GM23338 (cell line): ENCODE data around the gene SYT13. TPM values are rescaled to one million over a fixed set of nuclear protein-coding genes. Genes with fewer than 3 reads are reported as not detected.

ENCODE experiments used
- ATAC-seq: fragments of 200-7000 bp; cut with Tn5 transposase; 3 replicates; pipeline ENCODE4 v1.9.1; 2020
- DNase-seq: peaks from one replicate; pipeline ENCODE4 v3.0.0-alpha.2; 2015; ENCODE audit warnings: low spot score
- H2AFZ ChIP-seq: fragments of 200-600 bp; sonication (generic); 2 replicates; pipeline ENCODE4 v1.8.0; 2016; ENCODE audit warnings: antibody characterized with exemption, mild to moderate bottlenecking, moderate library complexity
- H3F3A ChIP-seq: fragments of 200-600 bp; sonication (generic); replicated peaks from 2 replicates; pipeline ENCODE4 v1.8.0; 2017; ENCODE audit warnings: antibody characterized with exemption, mixed run types, low read depth
- H3K27ac ChIP-seq: fragments of 200-600 bp; sonication (generic); 2 replicates; pipeline ENCODE4 v1.6.1; 2016; ENCODE audit warnings: low read depth
- H3K27me3 ChIP-seq: fragments of 200-600 bp; sonication (generic); 2 replicates; pipeline ENCODE4 v1.8.0; 2016; ENCODE audit warnings: mild to moderate bottlenecking, mixed run types, moderate library complexity; ENCODE audit not compliant: insufficient read depth
- H3K36me3 ChIP-seq: fragments of 200-600 bp; sonication (generic); 2 replicates; pipeline ENCODE4 v1.8.0; 2016; ENCODE audit warnings: mild to moderate bottlenecking; ENCODE audit not compliant: insufficient read depth
- H3K4me1 ChIP-seq: fragments of 200-600 bp; sonication (generic); 2 replicates; pipeline ENCODE4 v1.8.0; 2016; ENCODE audit warnings: mild to moderate bottlenecking, moderate library complexity; ENCODE audit not compliant: insufficient read depth
- H3K4me2 ChIP-seq: fragments of 200-600 bp; sonication (generic); 2 replicates; pipeline ENCODE4 v1.7.1; 2017; ENCODE audit warnings: mixed run types
- H3K4me3 ChIP-seq: fragments of 200-600 bp; sonication (generic); 2 replicates; pipeline ENCODE4 v1.6.1; 2016; ENCODE audit warnings: mixed run types
- H3K79me2 ChIP-seq: fragments of 200-600 bp; sonication (generic); replicated peaks from 2 replicates; pipeline ENCODE4 v1.8.0; 2017; ENCODE audit warnings: mild to moderate bottlenecking; ENCODE audit not compliant: insufficient read depth
- H3K9me2 ChIP-seq: fragments of 200-600 bp; sonication (generic); 2 replicates; pipeline ENCODE4 v1.8.0; 2017; ENCODE audit not compliant: insufficient read depth
- H4K20me1 ChIP-seq: fragments of 200-600 bp; sonication (generic); replicated peaks from 2 replicates; pipeline ENCODE4 v1.8.0; 2017; ENCODE audit warnings: mild to moderate bottlenecking; ENCODE audit not compliant: insufficient read depth
- H3K27ac Mint-ChIP-seq: 2 replicates; pipeline ENCODE4 v1.8.0; 2020; ENCODE audit warnings: inconsistent platforms, mild to moderate bottlenecking, moderate library complexity, mixed read lengths
- H3K27me3 Mint-ChIP-seq: 3 replicates; pipeline ENCODE4 v1.8.0; 2022; ENCODE audit warnings: low read depth, mild to moderate bottlenecking, moderate library complexity, mixed read lengths, inconsistent platforms; ENCODE audit not compliant: insufficient read depth, poor library complexity
- H3K36me3 Mint-ChIP-seq: 3 replicates; pipeline ENCODE4 v1.8.0; 2021; ENCODE audit warnings: low read depth, mild to moderate bottlenecking, inconsistent platforms, moderate library complexity, mixed read lengths
- H3K4me1 Mint-ChIP-seq: 3 replicates; pipeline ENCODE4 v1.8.0; 2020; ENCODE audit warnings: mild to moderate bottlenecking, inconsistent platforms, mixed read lengths
- H3K4me3 Mint-ChIP-seq: 3 replicates; pipeline ENCODE4 v1.8.0; 2021; ENCODE audit warnings: moderate library complexity, mild to moderate bottlenecking, inconsistent platforms, mixed read lengths
- H3K9me3 Mint-ChIP-seq: 3 replicates; pipeline ENCODE4 v1.8.0; 2020; ENCODE audit warnings: moderate library complexity, mild to moderate bottlenecking, inconsistent platforms, mixed read lengths
- ETS1 ChIP-seq: IDR thresholded peaks from 2 replicates; pipeline ENCODE4 v1.6.1; 2016; ENCODE audit warnings: antibody characterized with exemption
- EZH2phosphoT487 ChIP-seq: fragments of 200-600 bp; sonication (generic); IDR thresholded peaks from one replicate; pipeline ENCODE4 v1.8.1; 2018; ENCODE audit warnings: antibody characterized with exemption; ENCODE audit not compliant: unreplicated experiment
- JUNB ChIP-seq: IDR thresholded peaks from one replicate; pipeline ENCODE4 v1.6.1; 2016; ENCODE audit warnings: antibody characterized with exemption; ENCODE audit not compliant: unreplicated experiment
- STAT1 ChIP-seq: IDR thresholded peaks from one replicate; pipeline ENCODE4 v1.6.1; 2016; ENCODE audit warnings: antibody characterized with exemption; ENCODE audit not compliant: unreplicated experiment
- ZNF114 ChIP-seq: fragments of 250-450 bp; sonication (Bioruptor Pico); IDR thresholded peaks from 2 replicates; pipeline ENCODE4 v1.5.0; 2020; ENCODE audit warnings: mild to moderate bottlenecking, moderate library complexity
- ZNF331 ChIP-seq: fragments of 250-450 bp; sonication (Bioruptor Pico); IDR thresholded peaks from 2 replicates; pipeline ENCODE4 v1.5.0; 2020; ENCODE audit warnings: low read depth, mild to moderate bottlenecking, moderate library complexity
- polyA plus RNA-seq: library from polyadenylated mRNA; unstranded; fragments of >200 nt; fragmentation: Nextera tagmentation; extraction: Ambion mirVana; gene quantifications from 2 replicates; pipeline ENCODE4 v1.2.1, GENCODE V29; 2016
- total RNA-seq: library from RNA; depleted of rRNA; stranded (reverse); fragments of >200 nt; shearing (Covaris generic); gene quantifications from 2 replicates; pipeline ENCODE4 v1.2.3, GENCODE V29; 2014
- TF ChIP-seq, protein P1 (sequence below), 2 experiments: fragments of 200-600 bp in 1 of 2; sonication (generic) in 1 of 2; conservative IDR thresholded peaks; 2 replicates each; pipeline versions ENCODE4 v1.5.1 to v1.6.1; 2016 to 2017; ENCODE audit warnings: antibody characterized with exemption in 2 of 2, low read depth in 2 of 2, mild to moderate bottlenecking in 2 of 2, moderate library complexity in 1 of 2
- TF ChIP-seq, protein P2 (sequence below): fragments of 250-450 bp; sonication (Bioruptor Pico); IDR thresholded peaks from 2 replicates; pipeline ENCODE4 v1.5.0; 2020; ENCODE audit warnings: mild to moderate bottlenecking, moderate library complexity

The SYT13 gene
- total and polyA plus RNA-seq, 2 experiments from 2014 or later = 3.4 to 16.3 TPM

DNA sequence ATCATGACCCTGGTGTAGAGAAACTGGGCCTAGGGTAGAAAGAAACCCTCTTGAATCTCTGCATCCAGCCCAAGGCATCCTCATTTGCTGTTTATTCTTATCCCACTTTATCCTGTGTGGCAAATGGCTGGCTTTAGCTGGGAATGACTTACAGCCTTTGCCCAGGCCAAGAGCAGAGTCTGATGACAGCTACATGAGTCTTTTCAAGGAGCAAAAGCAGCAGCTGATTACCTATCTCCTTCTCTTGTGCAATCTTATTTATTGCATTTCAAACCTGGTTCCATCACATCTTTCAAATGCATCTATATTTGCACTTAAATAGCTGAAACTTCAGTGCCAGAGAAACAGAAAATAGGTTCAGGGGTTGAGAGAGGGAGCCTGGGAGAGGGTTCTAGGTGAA lies 26.1 kb downstream of the SYT13 start (continued):
- TF ChIP-seq EZH2phosphoT487 (no peak), ETS1 (no peak), ZNF331 (CRISPR knock-in tag) (no peak), ZNF114 (CRISPR knock-in tag) (no peak)

- Mint-ChIP-seq H3K27me3 (peaks cover 3% of the 10 kb centered on the region), H3K4me3 (no peak overlapping the region), H3K36me3 (no peaks in the 10 kb centered on the region), H3K4me1 (peaks cover 14% of the 10 kb centered on the region; the same call in 2 of the 3 replicates), H3K9me3 (no peaks in the 10 kb centered on the region), H3K27ac (no peak overlapping the region)
- DNase-seq (no peak), ATAC-seq (no peak)
- Histone ChIP-seq H3K4me3 (no peak overlapping the region), H3K9me2 (0 out of 2 replicates have a peak, but pooled peaks cover 4% of the 10 kb centered on the region), H3K4me1 (peaks cover 25% of the 10 kb centered on the region), H3K27ac (no peak overlapping the region), H3K4me2 (no peak overlapping the region), H3K79me2 (no peaks in the 10 kb centered on the region), H3K36me3 (no peaks in the 10 kb centered on the region; the same call in 1 of the 2 replicates), H4K20me1 (no peaks in the 10 kb centered on the region), H3K27me3 (no peaks in the 10 kb centered on the region), H2AFZ (no peak overlapping the region), H3F3A (no peaks in the 10 kb centered on the region)
- TF ChIP-seq, protein P1, sequence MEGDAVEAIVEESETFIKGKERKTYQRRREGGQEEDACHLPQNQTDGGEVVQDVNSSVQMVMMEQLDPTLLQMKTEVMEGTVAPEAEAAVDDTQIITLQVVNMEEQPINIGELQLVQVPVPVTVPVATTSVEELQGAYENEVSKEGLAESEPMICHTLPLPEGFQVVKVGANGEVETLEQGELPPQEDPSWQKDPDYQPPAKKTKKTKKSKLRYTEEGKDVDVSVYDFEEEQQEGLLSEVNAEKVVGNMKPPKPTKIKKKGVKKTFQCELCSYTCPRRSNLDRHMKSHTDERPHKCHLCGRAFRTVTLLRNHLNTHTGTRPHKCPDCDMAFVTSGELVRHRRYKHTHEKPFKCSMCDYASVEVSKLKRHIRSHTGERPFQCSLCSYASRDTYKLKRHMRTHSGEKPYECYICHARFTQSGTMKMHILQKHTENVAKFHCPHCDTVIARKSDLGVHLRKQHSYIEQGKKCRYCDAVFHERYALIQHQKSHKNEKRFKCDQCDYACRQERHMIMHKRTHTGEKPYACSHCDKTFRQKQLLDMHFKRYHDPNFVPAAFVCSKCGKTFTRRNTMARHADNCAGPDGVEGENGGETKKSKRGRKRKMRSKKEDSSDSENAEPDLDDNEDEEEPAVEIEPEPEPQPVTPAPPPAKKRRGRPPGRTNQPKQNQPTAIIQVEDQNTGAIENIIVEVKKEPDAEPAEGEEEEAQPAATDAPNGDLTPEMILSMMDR (conservative IDR thresholded peaks at IDR 0.05; ENCODE audit: low read depth in 2 of 2) = no peak
These were observed 26.5 kb downstream of the SYT13 start for GRCh38 chr11:45259592-45259991.

GRCh38 chr11:45258982-45259530 lies 27.1 kb downstream of the SYT13 start:
- ATAC-seq = no peak; the same call in 1 of the 3 replicates
- Histone ChIP-seq H3K4me2 (no peak overlapping the region), H3K9me2 (0 out of 2 replicates have a peak, but pooled peaks cover 4% of the 10 kb centered on the region), H3K36me3 (no peaks in the 10 kb centered on the region; the same call in 1 of the 2 replicates), H3K4me1 (peaks cover 25% of the 10 kb centered on the region), H3F3A (no peaks in the 10 kb centered on the region), H4K20me1 (no peaks in the 10 kb centered on the region), H3K27me3 (no peaks in the 10 kb centered on the region), H2AFZ (no peak overlapping the region), H3K79me2 (no peaks in the 10 kb centered on the region), H3K4me3 (no peak overlapping the region), H3K27ac (no peak overlapping the region)
- Mint-ChIP-seq H3K4me3 (no peak overlapping the region), H3K27me3 (peaks cover 6% of the 10 kb centered on the region), H3K27ac (no peak overlapping the region), H3K9me3 (no peaks in the 10 kb centered on the region), H3K36me3 (no peaks in the 10 kb centered on the region), H3K4me1 (peaks cover 14% of the 10 kb centered on the region; the same call in 2 of the 3 replicates)
- no peak for DNase-seq
- TF ChIP-seq JUNB = no peak
- TF ChIP-seq STAT1 = no peak
- TF ChIP-seq ETS1 = no peak
- TF ChIP-seq, protein P2, sequence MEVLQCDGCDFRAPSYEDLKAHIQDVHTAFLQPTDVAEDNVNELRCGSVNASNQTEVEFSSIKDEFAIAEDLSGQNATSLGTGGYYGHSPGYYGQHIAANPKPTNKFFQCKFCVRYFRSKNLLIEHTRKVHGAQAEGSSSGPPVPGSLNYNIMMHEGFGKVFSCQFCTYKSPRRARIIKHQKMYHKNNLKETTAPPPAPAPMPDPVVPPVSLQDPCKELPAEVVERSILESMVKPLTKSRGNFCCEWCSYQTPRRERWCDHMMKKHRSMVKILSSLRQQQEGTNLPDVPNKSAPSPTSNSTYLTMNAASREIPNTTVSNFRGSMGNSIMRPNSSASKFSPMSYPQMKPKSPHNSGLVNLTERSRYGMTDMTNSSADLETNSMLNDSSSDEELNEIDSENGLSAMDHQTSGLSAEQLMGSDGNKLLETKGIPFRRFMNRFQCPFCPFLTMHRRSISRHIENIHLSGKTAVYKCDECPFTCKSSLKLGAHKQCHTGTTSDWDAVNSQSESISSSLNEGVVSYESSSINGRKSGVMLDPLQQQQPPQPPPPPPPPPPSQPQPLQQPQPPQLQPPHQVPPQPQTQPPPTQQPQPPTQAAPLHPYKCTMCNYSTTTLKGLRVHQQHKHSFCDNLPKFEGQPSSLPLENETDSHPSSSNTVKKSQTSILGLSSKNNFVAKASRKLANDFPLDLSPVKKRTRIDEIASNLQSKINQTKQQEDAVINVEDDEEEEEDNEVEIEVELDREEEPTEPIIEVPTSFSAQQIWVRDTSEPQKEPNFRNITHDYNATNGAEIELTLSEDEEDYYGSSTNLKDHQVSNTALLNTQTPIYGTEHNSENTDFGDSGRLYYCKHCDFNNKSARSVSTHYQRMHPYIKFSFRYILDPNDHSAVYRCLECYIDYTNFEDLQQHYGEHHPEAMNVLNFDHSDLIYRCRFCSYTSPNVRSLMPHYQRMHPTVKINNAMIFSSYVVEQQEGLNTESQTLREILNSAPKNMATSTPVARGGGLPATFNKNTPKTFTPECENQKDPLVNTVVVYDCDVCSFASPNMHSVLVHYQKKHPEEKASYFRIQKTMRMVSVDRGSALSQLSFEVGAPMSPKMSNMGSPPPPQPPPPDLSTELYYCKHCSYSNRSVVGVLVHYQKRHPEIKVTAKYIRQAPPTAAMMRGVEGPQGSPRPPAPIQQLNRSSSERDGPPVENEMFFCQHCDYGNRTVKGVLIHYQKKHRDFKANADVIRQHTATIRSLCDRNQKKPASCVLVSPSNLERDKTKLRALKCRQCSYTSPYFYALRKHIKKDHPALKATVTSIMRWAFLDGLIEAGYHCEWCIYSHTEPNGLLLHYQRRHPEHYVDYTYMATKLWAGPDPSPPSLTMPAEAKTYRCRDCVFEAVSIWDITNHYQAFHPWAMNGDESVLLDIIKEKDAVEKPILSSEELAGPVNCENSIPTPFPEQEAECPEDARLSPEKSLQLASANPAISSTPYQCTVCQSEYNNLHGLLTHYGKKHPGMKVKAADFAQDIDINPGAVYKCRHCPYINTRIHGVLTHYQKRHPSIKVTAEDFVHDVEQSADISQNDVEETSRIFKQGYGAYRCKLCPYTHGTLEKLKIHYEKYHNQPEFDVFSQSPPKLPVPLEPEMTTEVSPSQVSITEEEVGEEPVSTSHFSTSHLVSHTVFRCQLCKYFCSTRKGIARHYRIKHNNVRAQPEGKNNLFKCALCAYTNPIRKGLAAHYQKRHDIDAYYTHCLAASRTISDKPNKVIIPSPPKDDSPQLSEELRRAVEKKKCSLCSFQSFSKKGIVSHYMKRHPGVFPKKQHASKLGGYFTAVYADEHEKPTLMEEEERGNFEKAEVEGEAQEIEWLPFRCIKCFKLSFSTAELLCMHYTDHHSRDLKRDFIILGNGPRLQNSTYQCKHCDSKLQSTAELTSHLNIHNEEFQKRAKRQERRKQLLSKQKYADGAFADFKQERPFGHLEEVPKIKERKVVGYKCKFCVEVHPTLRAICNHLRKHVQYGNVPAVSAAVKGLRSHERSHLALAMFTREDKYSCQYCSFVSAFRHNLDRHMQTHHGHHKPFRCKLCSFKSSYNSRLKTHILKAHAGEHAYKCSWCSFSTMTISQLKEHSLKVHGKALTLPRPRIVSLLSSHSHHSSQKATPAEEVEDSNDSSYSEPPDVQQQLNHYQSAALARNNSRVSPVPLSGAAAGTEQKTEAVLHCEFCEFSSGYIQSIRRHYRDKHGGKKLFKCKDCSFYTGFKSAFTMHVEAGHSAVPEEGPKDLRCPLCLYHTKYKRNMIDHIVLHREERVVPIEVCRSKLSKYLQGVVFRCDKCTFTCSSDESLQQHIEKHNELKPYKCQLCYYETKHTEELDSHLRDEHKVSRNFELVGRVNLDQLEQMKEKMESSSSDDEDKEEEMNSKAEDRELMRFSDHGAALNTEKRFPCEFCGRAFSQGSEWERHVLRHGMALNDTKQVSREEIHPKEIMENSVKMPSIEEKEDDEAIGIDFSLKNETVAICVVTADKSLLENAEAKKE = no peak
